ENCODE data around the gene NOXO1. TPM values are rescaled to one million over a fixed set of nuclear protein-coding genes. Genes with fewer than 3 reads are reported as not detected.

NOXO1 gene, protein sequence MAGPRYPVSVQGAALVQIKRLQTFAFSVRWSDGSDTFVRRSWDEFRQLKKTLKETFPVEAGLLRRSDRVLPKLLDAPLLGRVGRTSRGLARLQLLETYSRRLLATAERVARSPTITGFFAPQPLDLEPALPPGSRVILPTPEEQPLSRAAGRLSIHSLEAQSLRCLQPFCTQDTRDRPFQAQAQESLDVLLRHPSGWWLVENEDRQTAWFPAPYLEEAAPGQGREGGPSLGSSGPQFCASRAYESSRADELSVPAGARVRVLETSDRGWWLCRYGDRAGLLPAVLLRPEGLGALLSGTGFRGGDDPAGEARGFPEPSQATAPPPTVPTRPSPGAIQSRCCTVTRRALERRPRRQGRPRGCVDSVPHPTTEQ
- 1.00 TPM in 1 of 2 replicates, not detected in the other for total RNA-seq

DNA sequence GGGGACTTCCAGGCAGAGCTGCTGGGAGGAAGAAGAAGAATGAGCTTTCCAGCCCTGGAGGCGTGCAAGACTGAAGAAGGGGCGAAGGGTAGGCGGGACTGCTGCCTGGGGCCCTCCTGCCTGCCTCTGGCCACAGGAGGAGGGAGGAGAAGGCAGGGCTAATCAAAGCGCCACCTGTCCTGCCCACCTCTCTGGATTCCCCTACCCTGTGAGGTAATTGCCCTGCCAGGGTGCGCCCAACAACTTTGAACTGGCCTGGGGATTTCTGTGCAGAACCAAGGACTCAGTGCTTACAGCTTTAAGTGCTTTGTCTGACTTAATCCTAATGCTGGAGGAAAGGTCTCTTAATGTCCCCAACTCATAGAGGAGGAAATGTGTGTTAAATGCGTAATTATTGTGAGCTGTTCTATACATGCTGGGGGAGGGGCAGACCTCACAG lies at the start of gene NOXO1:
Gene NOXO1 (minus strand): TSS at position 72 of the 439 bp plus-strand sequence. CDS start 290 bp downstream, outside the sequence.

DNA sequence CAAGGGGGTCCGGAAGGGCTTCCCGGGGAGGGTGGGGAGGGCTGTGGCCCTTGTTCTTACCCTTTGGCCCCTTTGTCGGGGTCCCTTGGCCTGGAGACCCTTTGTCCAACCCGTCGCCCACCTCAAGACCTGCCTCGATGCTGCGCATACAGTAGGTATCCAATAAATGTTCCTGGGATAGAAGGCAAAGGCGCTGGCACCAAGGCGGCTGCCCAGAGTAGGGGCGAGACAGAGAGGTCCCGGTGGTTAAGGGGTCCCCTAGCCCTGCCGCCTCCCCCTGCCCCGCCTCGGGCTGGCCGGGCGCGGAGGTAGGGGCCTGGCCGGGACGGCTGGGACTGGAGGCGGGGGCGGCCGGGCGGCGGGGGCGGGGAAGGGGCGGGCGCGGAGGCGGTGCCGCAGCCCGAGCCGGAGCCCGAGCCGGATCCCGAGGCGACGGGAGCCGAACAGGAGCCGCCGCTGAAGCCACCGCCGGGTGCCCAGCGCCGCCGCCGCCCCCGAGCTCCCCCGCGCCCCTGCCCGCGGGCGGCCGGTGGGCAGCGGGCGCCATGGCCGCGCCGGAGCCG lies 45.3 kb upstream of the NOXO1 start, which contains the start of gene NHERF2:
Gene NHERF2 (plus strand): TSS at position 442 of the 563 bp plus-strand sequence. CDS start 104 bp downstream, at position 546.

DNA sequence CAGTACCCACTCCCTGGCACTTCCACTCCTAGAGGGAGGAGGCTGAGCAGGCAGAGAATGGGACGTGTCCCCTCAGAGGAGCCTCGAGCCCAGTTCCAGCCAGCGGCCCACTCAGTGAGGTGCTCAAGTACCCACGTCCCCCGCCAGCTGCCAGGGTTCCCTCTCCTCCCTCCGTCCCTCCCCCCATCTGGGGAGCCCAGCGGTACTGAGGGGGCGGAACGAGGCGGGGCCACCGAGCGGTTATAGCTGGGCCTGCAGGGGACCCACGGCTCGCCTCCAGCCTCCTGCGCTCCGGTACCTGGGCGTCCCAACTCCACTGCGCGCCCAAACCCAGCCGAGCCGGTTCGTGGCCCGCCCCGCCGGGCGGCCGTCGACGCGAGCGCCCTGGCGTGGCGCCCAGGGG lies 38.2 kb upstream of the NOXO1 start, which contains the start of gene NPW:
Gene NPW (plus strand): TSS at position 268 of the 403 bp plus-strand sequence.

DNA sequence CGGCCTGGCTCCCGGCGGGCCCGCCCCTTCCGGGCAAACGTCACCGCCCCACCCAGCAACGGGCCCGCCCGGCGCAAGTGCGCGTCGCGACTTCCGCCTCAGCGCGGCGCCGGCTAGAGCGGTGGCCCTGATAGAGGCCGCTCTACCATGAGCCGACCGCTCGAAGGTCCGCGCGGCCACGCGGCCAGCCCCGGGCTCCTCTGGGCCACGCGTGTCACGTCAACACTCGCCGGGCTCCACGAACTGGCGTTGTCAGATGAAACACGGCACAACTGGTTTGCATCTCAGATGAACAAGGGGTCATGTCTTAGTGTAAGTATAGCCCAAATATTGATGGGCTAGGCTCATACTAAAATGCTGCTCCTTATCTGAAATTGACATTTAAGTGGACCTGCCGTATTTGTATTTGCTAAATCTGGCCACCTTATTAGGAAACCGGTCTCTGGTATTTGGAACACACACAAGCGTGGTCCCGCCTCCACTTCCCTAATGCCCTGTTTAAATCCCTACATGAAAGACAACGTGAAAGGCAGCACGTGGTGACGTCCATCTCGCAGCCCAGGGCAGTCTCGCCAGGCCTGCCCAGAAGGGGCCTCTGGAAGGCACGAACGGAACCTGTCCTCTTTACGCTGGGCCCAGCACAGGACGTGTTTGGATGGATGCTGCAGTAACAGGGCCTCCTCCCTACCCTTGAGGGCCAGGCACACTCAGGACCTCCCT lies 28.7 kb upstream of the NOXO1 start, which contains the start of gene ZNF598:
Gene ZNF598 (minus strand): TSS at position 31 of the 720 bp plus-strand sequence.

DNA sequence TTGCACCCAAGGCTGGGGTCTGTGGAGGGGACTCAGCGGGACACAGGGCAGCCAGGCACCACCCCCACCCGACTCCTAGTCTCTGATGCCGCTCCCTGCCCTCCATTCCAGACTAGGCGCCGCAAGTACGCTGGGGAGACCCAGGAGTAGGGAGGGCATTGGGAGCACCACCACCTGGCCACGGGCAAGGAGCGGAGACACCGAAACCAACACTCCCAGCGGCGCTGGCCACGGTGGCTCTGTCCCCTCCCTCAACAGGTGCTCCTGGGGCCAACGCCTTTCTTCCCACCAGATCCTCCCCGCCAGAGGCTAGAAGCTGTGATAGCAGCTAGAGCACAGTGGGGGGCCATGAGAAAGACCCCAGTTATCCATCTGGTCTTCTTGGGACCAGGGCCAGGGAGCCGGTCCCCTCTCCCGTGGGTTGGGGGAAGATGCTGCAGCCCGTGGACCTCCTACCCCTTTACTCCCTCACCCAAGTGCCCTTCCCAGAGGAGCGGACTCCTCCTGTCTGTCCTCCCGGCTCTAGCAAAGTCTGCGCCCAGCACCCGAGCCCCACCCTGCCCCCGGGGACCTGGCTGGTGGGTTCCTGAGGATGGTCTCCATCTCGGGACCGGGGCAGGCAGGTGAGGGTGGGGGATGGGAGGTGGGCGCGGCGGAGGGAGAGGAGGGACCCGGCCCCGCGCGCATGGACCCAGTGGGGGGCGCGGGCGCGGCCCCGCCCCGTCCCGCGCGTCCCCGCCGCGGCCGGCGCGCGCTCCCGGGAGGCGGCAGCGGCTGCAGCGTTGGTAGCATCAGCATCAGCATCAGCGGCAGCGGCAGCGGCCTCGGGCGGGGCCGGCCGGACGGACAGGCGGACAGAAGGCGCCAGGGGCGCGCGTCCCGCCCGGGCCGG lies 8.2 kb upstream of the NOXO1 start, which contains the start of gene SYNGR3:
Gene SYNGR3 (plus strand): TSS at position 762 of the 892 bp plus-strand sequence. CDS start 133 bp downstream, outside the sequence.

DNA sequence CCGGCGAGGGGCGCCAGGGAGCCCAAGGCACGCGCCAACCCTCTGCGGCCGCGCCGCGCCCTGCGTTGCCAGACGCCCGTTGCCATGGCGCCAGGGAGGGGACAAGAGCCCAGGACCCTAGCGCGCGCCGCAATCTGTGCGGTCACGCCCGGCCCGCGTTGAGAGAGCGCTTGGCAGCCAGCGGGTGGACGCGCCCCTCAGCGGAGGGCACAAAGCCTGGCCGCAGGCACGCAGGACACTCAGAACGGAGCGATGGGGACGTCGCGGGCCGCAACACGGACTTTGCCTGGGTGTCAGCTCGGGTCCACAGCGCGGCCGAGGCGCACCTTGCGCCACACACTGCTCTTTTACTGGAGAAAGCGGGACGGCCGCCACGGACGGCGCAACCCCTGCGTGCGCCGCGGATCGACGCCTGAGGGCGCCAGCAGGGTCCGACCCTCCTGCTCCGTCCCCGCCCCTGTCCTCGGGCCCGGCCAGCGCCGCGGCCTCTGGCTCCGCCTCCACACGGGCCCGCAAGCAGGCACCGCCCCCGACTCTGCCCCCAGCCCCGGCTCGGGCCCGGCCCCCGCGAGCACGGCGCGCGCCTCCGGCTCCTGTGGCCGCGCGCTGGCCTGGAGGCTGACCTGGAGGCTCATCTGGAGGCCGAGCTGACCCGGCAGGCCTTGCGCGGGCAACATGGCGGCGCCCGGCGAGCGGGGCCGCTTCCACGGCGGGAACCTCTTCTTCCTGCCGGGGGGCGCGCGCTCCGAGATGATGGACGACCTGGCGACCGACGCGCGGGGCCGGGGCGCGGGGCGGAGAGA lies 2.5 kb upstream of the NOXO1 start, which contains the start of gene GFER:
Gene GFER (plus strand): TSS at position 650 of the 803 bp plus-strand sequence. CDS start 26 bp downstream, at position 676.

DNA sequence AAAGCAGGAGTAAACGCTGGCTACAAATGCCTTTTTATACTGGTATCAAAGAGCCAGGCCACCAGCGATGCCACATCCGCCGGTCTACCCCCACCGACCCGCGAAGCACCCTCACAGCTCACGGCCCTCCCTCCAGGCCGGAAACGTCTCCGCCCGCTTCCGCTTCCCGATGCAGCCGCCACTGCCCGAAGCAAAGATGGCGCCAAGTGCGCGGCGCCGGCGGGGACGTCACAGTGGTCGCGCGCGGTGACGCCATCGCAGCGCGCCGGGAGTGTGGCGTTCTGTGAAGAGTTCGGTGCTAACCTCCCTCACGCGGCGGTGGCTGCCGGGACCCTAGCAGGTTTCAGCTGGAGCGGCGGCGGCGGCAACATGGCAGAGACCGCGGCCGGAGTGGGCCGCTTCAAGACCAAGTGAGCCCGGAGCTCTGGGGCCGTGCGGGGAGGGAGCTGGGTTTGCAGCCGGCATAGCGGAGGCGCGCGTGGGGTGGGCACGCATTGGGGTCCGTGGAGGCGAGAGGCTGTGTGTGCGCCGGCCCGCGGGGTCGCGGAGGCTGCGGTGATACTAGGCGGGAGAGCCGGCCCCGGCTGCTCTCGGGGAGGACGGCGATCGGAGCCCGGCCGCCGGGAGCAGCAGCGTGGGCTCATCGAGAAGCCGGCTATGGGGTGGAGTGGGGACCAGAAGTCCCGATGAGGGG lies 9.3 kb downstream of the NOXO1 start, which contains the start of gene TBL3:
Gene TBL3 (plus strand): TSS at position 258 of the 694 bp plus-strand sequence. CDS start 112 bp downstream, at position 370.

DNA sequence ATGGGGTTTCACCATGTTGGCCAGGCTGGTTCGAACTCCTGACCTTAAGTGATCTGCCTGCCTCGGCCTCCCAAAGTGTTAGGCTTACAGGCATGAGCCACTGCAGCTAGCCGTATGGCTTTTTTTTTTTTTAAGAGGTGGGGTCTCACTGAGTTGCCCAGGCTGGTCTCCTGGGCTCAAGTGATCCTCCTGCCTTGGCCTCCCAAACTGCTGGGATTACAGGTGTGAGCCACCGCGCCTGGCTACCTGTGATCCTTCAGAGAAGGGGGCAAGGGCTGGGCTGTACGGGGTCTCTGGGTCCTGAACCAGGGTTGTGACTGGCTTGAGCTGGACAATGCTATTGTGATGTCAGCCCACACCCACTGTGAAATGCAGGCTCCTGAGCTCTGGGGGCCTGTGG lies 14.8 kb downstream of the NOXO1 start, which contains the start of gene RNF151:
Gene RNF151 (plus strand): TSS at position 397 of the 400 bp plus-strand sequence. CDS start 26 bp downstream, outside the sequence.

DNA sequence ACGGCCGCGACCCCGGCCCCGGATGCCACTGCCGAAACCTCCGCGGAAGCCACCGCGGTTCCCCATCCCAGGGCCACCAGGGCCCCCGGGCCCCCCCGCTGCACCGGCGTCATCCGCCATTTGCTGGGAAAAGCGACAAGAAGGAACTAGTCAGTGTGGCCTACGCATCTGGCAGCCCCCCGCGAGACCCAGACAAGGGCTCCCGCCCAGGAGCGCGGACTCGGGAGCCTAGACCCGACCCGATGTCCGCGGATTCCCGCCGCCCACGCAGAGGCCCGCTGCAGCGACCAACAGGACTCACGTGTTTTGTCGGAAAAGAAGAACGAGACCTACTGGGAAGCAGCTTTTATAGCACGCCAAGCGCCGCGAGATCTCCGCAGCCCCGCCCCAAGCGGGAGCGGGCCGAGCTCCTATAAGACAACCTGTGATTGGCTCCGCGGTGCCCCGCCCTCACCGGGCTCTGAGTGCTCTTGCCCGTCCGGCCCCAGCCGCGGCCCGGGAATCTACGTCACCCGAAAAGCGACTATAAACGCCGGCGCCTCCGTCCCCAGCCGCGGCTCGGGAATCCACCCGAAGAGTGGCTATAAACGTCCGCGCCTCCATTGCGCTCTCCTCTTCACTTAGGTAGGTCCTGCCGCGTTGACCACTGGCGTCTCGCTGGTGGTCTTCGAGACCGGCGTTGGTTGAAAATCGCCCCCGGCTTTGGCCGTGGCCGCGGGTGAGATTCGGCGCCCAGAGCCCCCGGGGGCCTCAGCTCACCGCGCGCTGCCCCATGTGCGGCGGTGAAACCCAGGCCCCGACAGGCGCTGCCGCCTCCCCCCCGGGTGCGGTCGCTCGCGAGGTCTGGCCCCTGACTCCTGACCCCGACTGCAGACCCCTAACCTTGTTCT lies 16.5 kb downstream of the NOXO1 start, which contains the start of gene RPS2:
Gene RPS2 (minus strand): TSS at position 321 of the 890 bp plus-strand sequence. CDS start 201 bp downstream, at position 120.

DNA sequence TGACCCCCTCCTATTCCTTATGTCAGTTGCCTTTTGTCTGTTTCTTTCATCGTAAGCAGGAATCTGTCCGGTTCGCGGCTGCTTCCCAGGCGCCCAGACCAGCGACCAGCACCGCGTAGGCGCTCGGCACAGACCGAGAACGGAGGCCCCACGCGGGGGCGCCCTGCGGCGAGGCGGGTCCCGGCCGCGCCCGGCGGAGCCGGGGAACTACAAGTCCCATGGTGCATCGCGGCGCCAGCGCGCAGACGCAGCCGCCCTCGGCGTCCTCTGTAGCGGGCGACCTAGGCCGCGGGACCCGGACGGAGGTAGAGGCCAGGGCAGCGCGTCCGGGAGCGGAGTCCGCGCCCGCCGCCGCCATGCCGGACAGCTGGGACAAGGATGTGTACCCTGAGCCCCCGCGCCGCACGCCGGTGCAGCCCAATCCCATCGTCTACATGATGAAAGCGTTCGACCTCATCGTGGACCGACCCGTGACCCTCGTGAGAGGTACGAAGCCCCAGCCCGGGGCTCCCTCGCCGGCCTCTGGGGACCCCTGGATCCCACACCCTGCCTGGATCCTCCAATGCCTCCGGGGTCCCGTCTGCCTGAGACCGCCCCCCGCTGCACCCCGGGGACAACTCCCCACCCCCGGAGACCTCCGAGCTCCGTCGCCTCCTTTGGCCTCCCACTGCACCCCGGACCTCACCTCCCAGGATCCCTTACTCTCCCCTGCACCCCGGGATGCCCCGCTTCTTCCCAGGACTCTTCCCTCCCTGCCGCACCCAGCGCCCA lies 21.8 kb downstream of the NOXO1 start, which contains the start of gene NDUFB10:
Gene NDUFB10 (plus strand): TSS at position 270 of the 771 bp plus-strand sequence. CDS start 87 bp downstream, at position 357.

DNA sequence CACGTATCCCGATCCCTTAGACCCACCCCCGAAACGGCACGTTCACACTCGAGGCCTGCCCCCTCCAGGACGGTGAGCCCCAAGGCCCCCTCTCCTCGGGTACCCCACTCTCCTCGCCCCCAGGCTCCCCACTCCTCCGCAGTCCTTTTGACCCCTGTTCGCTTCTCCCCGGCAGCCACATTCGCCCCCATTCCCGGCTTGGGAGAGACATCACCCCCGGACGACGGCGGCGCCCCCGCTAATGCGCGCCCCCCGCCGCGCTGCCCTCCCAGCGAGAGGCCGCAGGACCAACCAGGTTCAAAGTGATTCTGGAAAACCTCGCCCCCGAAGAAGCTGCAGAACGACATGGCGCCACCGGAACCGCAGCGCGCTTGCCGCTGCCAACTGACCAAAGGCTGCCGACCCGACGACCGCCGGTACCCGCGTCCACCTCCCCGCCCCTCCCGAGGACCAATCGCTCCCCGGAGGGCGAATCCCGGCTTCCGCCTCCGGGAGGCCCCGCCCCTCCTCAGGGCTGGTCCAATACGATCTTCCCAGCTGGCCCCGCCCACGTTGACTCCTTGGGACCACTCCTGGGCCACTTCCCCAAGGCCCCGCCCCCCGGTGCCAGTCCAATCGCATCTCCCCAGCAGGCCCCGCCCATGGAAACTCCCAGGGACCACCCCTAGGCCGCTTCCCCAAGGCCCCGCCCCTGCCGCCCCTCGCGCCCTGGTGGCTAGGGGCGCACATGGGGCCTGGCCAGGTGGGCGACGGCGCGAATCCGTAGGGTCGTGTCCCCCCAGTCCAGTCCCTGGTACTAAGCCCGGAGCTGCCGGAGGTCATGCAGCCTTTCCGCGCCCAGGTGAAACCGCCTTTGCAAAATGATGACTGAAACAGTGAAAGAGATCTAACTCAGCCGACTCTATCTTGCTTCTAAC lies 38.2 kb downstream of the NOXO1 start, which contains the start of gene MSRB1:
Gene MSRB1 (minus strand): TSS at position 390 of the 917 bp plus-strand sequence. CDS start 43 bp downstream, at position 347.

Other genes with a start within 250 kb of the NOXO1 start
- gene NME3, start 209.9 kb downstream of the NOXO1 start, total RNA-seq: 61.8 and 63.7 TPM in 2 replicates
- 2.8 and 4.3 TPM in 2 replicates for gene EME2, start 208.7 kb downstream of the NOXO1 start, total RNA-seq
- gene MRPS34, start 208.3 kb downstream of the NOXO1 start, total RNA-seq: 150 and 160 TPM in 2 replicates
- 36.9 and 43.6 TPM in 2 replicates for gene SPSB3, start 198.9 kb downstream of the NOXO1 start, total RNA-seq
- 118 and 164 TPM in 2 replicates for gene NUBP2, start 198.5 kb downstream of the NOXO1 start, total RNA-seq
- not detected in 2 replicates for gene IGFALS, start 187.8 kb downstream of the NOXO1 start, total RNA-seq
- 106 and 119 TPM in 2 replicates for gene HAGH, start 154.6 kb downstream of the NOXO1 start, total RNA-seq
- gene FAHD1, start 154.3 kb downstream of the NOXO1 start, total RNA-seq: 70.9 and 86.8 TPM in 2 replicates
- not detected in 2 replicates for gene MEIOB, start 109.3 kb downstream of the NOXO1 start, total RNA-seq
- gene HS3ST6, start 63.1 kb downstream of the NOXO1 start, total RNA-seq: not detected in 2 replicates
- gene MSRB1, start 38.3 kb downstream of the NOXO1 start, total RNA-seq: 10.1 and 13.7 TPM in 2 replicates
- gene RPL3L, start 26.8 kb downstream of the NOXO1 start, total RNA-seq: not detected in 2 replicates
- gene NDUFB10, start 21.9 kb downstream of the NOXO1 start, total RNA-seq: 312 and 315 TPM in 2 replicates
- 2,922 and 2,947 TPM in 2 replicates for gene RPS2, start 16.6 kb downstream of the NOXO1 start, total RNA-seq
- not detected in 2 replicates for gene RNF151, start 14.6 kb downstream of the NOXO1 start, total RNA-seq
- gene TBL3, start 9.4 kb downstream of the NOXO1 start, total RNA-seq: 79.4 and 104 TPM in 2 replicates
- gene GFER, start 2.7 kb upstream of the NOXO1 start, total RNA-seq: 15.4 and 15.9 TPM in 2 replicates
- gene SYNGR3, start 8.5 kb upstream of the NOXO1 start, total RNA-seq: 0.25 and 0.87 TPM in 2 replicates
- gene ZNF598, start 28.4 kb upstream of the NOXO1 start, total RNA-seq: 55.6 and 61.8 TPM in 2 replicates
- 2.5 and 3.1 TPM in 2 replicates for gene NPW, start 38.3 kb upstream of the NOXO1 start, total RNA-seq
- 236 and 238 TPM in 2 replicates for gene NHERF2, start 45.4 kb upstream of the NOXO1 start, total RNA-seq
- 45.7 and 53.0 TPM in 2 replicates for gene NTHL1, start 66.4 kb upstream of the NOXO1 start, total RNA-seq
- 35.2 and 36.0 TPM in 2 replicates for gene TSC2, start 66.5 kb upstream of the NOXO1 start, total RNA-seq
- gene PKD1, start 154.4 kb upstream of the NOXO1 start, total RNA-seq: 37.0 and 46.6 TPM in 2 replicates
- gene RAB26, start 167.2 kb upstream of the NOXO1 start, total RNA-seq: 0.13 and 1.3 TPM in 2 replicates
- 81.7 and 89.8 TPM in 2 replicates for gene TRAF7, start 174.3 kb upstream of the NOXO1 start, total RNA-seq
- gene CASKIN1, start 215.1 kb upstream of the NOXO1 start, total RNA-seq: not detected in 2 replicates
- 66.0 and 79.9 TPM in 2 replicates for gene MLST8, start 224.0 kb upstream of the NOXO1 start, total RNA-seq
- gene BRICD5, start 229.4 kb upstream of the NOXO1 start, total RNA-seq: 1.7 and 7.1 TPM in 2 replicates
- gene PGP, start 233.4 kb upstream of the NOXO1 start, total RNA-seq: 25.6 and 31.4 TPM in 2 replicates
- 25.5 and 34.3 TPM in 2 replicates for gene E4F1, start 242.1 kb upstream of the NOXO1 start, total RNA-seq